Suprapubic skin (tissue), 4 donors: Measurements from ENCODE around the gene CAPN5. TPM values are rescaled to one million over a fixed set of nuclear protein-coding genes. Genes with fewer than 3 reads are reported as not detected.

ENCODE experiments used
- DNase-seq, 2 donors: peaks; one replicate each; pipeline ENCODE4 v3.0.0-alpha.2; 2019; ENCODE audit warnings: low spot score in 2 of 2
- H3K27ac ChIP-seq: fragments of 200-600 bp; sonication (generic); one replicate; pipeline ENCODE4 v1.5.1; 2019
- H3K27me3 ChIP-seq: fragments of 200-600 bp; sonication (generic); one replicate; pipeline ENCODE4 v1.5.1; 2019
- H3K36me3 ChIP-seq: fragments of 200-600 bp; sonication (generic); one replicate; pipeline ENCODE4 v1.5.1; 2019
- H3K4me1 ChIP-seq: fragments of 200-600 bp; sonication (generic); one replicate; pipeline ENCODE4 v1.5.1; 2019
- H3K4me3 ChIP-seq: fragments of 200-600 bp; sonication (generic); one replicate; pipeline ENCODE4 v1.5.1; 2019; ENCODE audit warnings: mild to moderate bottlenecking
- H3K9me3 ChIP-seq: fragments of 200-600 bp; sonication (generic); one replicate; pipeline ENCODE4 v1.5.1; 2019
- CTCF ChIP-seq, 2 donors: fragments of 200-600 bp in 1 of 2; fragments of 450-650 bp in 1 of 2; sonication (generic) in 1 of 2; IDR thresholded peaks; one replicate each; pipeline ENCODE4 v1.5.1; 2016 to 2019; ENCODE audit warnings: antibody characterized with exemption in 2 of 2, mild to moderate bottlenecking in 1 of 2, moderate library complexity in 1 of 2
- EP300 ChIP-seq: sonication (generic); formaldehyde crosslinking; IDR thresholded peaks from one replicate; pipeline ENCODE4 v1.6.1; 2017; ENCODE audit warnings: antibody characterized with exemption
- POLR2A ChIP-seq, 2 donors: fragments of 450-650 bp; IDR thresholded peaks; one replicate each; pipeline ENCODE4 v1.6.1; 2017; ENCODE audit warnings: antibody characterized with exemption in 2 of 2, mild to moderate bottlenecking in 2 of 2, moderate library complexity in 2 of 2
- POLR2AphosphoS5 ChIP-seq, 3 donors: sonication (generic); formaldehyde crosslinking; IDR thresholded peaks; one replicate each; pipeline ENCODE4 v1.6.1; 2017; ENCODE audit warnings: antibody characterized with exemption in 3 of 3
- WGBS: methylation state at CpG from one replicate; pipeline ENCODE4 v1.1.5; 2018; 5-methylcytosine and 5-hydroxymethylcytosine counted together
- total RNA-seq, 4 donors: library from RNA; depleted of rRNA; stranded (reverse); fragments of >200 nt; gene quantifications; one replicate each; pipeline ENCODE4 v1.1.0, GENCODE V29; 2016

Gene CAPN5
- total RNA-seq, 4 donors from 2014 or later, result 0.87 to 2.0 (median 1.1) TPM

- Histone ChIP-seq H3K9me3 (no peaks in the 10 kb centered on the region), H3K27me3 (peaks cover 9% of the 10 kb centered on the region), H3K27ac (no peak overlapping the region), H3K4me3 (no peak overlapping the region), H3K4me1 (peaks cover 9% of the 10 kb centered on the region), H3K36me3 (no peaks in the 10 kb centered on the region)
- TF ChIP-seq POLR2AphosphoS5 (IDR thresholded peaks at IDR 0.05) (no peak), EP300 (no peak), POLR2A (IDR thresholded peaks at IDR 0.05) (no peak), CTCF (IDR thresholded peaks at IDR 0.05) (no peak)
- DNase-seq, result no peak
- 73% methylated on average over 6 of the region's 6 CpGs for WGBS
These were observed 17.7 kb upstream of the CAPN5 start for GRCh38 chr11:77049026-77049425.

- TF ChIP-seq CTCF (IDR thresholded peaks at IDR 0.05) (no peak), POLR2A (IDR thresholded peaks at IDR 0.05) (no peak), EP300 (no peak), POLR2AphosphoS5 (IDR thresholded peaks at IDR 0.05) (no peak)
- no peak for DNase-seq
- Histone ChIP-seq H3K9me3 (peaks cover 5% of the 10 kb centered on the region), H3K4me1 (peaks cover 4% of the 10 kb centered on the region), H3K27ac (no peak overlapping the region), H3K27me3 (no peaks in the 10 kb centered on the region), H3K36me3 (no peaks in the 10 kb centered on the region), H3K4me3 (no peak overlapping the region)
- 82% methylated on average over 3 of the region's 3 CpGs for WGBS
These were observed 15.3 kb upstream of the CAPN5 start for GRCh38 chr11:77051511-77051910.

GRCh38 chr11:77052518-77052917, 14.3 kb upstream of the CAPN5 start:
- no peak overlapping the region for H3K27ac ChIP-seq
- WGBS, result 81% methylated on average over 7 of the region's 7 CpGs

GRCh38 chr11:77053217-77054015, 13.4 kb upstream of the CAPN5 start:
- no peaks in the 10 kb centered on the region for H3K4me1 ChIP-seq
- H3K9me3 ChIP-seq, result peaks cover 7% of the 10 kb centered on the region
- no peak overlapping the region for H3K4me3 ChIP-seq
- peak in 1 of 2 donors; percentile 49 for DNase-seq
- no peaks in the 10 kb centered on the region for H3K27me3 ChIP-seq
- WGBS, result 85% methylated on average over 14 of the region's 14 CpGs
- no peak overlapping the region for H3K27ac ChIP-seq
- no peaks in the 10 kb centered on the region for H3K36me3 ChIP-seq
- TF ChIP-seq POLR2AphosphoS5 (IDR thresholded peaks at IDR 0.05), result no peak
- no peak for TF ChIP-seq POLR2A (IDR thresholded peaks at IDR 0.05)
- TF ChIP-seq CTCF (IDR thresholded peaks at IDR 0.05), result no peak
- no peak for TF ChIP-seq EP300

More at GRCh38 chr11:77052518-77052917, 14.3 kb upstream of the CAPN5 start:
- no peak for TF ChIP-seq POLR2AphosphoS5 (IDR thresholded peaks at IDR 0.05)
- TF ChIP-seq CTCF (IDR thresholded peaks at IDR 0.05), result no peak
- no peak for TF ChIP-seq EP300
- no peak for TF ChIP-seq POLR2A (IDR thresholded peaks at IDR 0.05)
- Histone ChIP-seq H3K4me3 (no peak overlapping the region), H3K27me3 (no peaks in the 10 kb centered on the region), H3K9me3 (peaks cover 7% of the 10 kb centered on the region), H3K4me1 (no peaks in the 10 kb centered on the region), H3K36me3 (no peaks in the 10 kb centered on the region)
- DNase-seq, result no peak

GRCh38 chr11:77054084-77054483, 12.7 kb upstream of the CAPN5 start:
- Histone ChIP-seq H3K4me1 (no peaks in the 10 kb centered on the region), H3K4me3 (no peak overlapping the region), H3K36me3 (no peaks in the 10 kb centered on the region), H3K9me3 (peaks cover 7% of the 10 kb centered on the region), H3K27ac (no peak overlapping the region), H3K27me3 (no peaks in the 10 kb centered on the region)
- TF ChIP-seq POLR2AphosphoS5 (IDR thresholded peaks at IDR 0.05) (no peak), POLR2A (IDR thresholded peaks at IDR 0.05) (no peak), EP300 (no peak)
- no peak for DNase-seq
- 82% methylated on average over 1 of the region's 1 CpG for WGBS
